Activated CD4-positive, alpha-beta T cell treated with anti-CD3 and anti-CD28 coated beads for 48 hours (primary cell): ENCODE measurements around the gene CASP10.
"Not testable (repeated sequence)": the region's sequence is repeated elsewhere in the genome, so short reads cannot be mapped to it uniquely, and the experiment has no call there.

ENCODE experiments used
- DNase-seq: peaks from one replicate; pipeline ENCODE4 v3.0.0-alpha.2; 2020

The CASP10 gene

DNA sequence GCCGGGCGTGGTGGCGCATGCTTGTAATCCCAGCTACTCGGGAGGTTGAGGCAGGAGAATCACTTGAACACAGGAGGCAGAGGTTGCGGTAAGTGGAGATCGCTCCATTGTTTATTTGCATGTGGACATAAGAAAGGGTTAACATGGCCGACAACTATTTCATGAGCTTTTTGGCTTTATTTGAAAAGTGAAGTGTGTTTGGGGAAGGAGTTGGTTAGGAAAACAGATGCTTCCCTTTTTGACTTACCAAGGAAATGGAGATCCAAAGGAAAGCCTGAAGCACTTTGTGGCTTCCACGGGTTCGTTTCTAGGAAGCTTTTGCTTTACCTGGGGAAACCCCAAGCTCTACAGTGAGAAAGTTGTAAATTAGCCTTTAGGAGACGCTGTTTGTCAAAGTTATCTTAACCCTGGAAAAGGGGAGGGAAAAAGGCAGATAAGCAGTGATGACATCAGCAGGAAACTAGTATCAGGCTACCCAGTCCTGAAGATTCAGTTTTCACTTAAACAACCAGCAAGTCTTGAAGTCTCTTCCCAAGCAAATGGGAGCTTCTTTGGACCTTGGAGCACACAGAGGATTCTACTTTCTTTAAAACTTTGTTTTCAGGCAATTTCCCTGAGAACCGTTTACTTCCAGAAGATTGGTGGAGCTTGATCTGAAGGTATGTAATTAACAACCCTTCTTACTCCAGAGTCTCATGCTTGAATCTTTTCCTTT, at the start of gene CASP10:
TSS of gene CASP10 (plus strand) at position 492 of the 715 bp plus-strand sequence. CDS start 2,637 bp downstream, outside the sequence.
- no peak for DNase-seq

GRCh38 chr2:201135386-201135785, 47.6 kb upstream of the CASP10 start:
- no peak for DNase-seq

- DNase-seq, result no peak
Measured at GRCh38 chr2:201136889-201137321, 46.0 kb upstream of the CASP10 start.

DNA sequence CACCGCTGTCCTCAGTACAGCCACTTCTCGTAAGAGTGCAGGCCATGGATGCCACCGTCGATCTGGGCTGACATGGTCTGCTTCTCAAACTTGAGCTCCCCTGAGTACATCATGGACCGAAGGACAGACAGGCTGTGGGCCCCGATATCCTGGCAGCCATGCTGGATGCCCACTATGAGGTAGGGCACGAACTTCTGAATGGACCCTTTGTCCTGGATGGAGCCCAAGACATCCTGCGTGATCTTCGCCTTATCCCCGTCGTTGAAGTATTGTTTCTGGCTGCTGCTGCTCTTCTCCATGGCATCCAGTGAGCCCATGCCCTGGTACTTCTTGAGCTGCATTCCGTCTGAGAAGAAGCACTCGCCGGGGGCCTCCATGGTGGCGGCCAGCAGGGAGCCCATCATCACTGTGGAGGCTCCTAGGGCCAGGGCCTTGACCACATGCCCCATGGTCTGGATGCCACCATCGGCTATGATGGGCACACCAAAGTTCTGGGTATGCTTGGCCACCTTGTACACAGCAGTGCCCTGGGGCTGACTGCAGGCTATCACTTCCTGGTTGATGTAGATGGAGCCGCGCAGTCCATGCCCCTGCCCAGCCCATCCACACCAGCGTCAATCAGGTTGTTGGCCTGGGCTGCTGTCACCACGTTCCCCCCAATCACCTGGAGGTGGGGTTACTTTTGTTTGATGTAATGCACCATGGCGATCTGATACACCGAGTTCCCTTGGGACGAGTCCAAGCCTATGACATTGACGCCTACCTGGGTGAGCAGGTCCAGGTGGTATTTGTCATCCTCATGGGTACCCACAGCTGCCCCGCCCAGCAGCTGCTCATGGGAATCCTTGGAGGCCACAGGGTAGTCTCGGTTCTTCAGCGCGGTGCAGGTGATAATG, 45.2 kb upstream of the CASP10 start:
- DNase-seq, result no peak

DNA sequence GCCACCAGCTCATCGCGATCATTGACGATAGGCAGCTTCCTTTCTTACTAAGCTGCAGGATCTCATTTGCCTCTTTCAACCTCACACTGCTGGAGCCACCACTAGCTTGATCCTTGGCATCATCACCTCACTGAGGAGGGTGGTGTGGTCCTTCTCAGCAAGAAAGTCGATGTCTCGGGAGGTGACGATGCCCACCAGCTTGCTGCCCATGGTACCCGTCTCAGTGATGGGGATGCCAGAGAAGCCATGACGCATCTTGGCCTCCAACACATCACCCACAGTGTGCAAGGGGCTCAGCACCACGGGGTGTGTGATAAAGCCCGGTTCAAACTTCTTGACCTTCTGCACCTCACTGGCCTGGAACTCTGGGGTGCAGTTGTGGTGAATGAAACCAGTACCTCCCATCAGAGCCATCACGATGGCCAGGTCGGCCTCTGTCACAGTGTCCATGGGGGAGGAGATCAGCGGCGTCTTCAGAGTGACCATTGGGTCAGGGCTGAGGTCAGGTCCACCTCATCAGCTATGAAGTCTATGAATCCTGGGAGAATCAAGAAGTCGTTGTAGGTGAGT, 44.5 kb upstream of the CASP10 start:
- DNase-seq, result no peak

DNA sequence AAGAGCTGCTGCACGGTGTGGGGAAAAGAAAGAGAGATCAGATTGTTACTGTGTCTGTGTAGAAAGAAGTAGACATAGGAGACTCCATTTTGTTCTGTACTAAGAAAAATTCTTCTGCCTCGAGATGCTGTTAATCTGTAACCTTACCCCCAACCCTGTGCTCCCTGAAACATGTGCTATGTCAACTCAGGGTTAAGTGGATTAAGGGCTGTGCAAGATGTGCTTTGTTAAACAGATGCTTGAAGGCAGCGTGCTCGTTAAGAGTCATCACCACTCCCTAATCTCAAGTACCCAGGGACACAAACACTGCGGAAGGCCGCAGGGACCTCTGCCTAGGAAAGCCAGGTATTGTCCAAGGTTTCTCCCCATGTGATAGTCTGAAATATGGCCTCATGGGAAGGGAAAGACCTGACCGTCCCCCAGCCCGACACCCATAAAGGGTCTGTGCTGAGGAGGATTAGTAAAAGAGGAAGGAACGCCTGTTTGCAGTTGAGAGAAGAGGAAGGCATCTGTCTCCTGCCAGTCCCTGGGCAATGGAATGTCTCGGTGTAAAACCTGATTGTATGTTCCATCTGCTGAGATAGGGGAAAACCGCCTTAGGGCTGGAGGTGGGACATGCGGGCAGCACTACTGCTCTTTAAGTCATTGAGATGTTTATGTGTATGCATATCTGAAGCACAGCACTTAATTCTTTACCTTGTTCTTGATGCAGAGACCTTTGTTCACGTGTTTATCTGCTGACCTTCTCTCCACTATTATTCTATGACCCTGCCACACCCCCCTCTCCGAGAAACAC, 43.8 kb upstream of the CASP10 start:
- DNase-seq, result not testable (repeated sequence)

GRCh38 chr2:201139836-201140604, 42.9 kb upstream of the CASP10 start:
- no peak for DNase-seq

DNA sequence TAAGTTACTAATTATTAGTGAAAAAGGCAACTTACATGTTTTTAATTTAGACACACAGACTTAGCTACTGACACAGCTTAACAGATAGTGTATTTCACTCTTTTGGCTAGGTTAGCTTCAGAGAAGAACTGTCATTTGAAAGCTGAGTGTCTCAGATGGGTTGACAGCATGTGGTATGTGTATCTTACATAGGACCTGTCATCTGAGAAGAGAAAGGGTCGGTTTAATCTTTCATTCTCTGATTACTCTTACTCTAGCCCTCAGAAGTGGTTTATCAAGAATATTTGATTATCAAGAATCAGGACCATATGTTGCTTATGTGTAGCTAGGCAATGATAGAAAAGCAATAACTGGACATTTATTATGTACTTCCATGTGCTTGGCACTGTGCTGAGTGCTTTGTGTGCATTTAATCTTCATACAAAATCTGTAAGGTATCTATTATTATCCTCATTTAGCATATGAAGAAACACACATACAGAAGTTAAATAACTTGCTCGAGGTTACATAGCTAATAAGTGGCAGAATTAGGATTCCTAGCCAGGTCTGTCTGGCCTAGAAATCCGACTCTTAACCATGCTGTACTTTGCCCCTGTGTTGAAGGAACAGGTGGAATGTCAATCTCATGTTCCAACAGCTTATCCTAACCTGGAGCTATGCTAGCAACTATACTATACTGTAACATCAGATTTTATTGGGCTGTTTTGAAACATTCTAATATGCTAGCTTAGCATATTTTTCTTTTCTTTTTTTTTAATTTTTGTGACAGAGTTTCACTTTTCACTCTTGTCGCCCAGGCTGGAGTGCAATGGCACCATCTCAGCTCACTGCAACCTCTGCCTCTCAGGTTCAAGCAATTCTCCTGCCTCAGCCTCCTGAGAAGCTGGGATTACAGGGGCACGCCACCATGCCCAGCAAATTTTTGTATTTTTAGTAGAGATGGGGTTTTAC, 38.6 kb upstream of the CASP10 start:
- no peak for DNase-seq

GRCh38 chr2:201148434-201148990, 34.4 kb upstream of the CASP10 start:
- DNase-seq, result no peak

DNA sequence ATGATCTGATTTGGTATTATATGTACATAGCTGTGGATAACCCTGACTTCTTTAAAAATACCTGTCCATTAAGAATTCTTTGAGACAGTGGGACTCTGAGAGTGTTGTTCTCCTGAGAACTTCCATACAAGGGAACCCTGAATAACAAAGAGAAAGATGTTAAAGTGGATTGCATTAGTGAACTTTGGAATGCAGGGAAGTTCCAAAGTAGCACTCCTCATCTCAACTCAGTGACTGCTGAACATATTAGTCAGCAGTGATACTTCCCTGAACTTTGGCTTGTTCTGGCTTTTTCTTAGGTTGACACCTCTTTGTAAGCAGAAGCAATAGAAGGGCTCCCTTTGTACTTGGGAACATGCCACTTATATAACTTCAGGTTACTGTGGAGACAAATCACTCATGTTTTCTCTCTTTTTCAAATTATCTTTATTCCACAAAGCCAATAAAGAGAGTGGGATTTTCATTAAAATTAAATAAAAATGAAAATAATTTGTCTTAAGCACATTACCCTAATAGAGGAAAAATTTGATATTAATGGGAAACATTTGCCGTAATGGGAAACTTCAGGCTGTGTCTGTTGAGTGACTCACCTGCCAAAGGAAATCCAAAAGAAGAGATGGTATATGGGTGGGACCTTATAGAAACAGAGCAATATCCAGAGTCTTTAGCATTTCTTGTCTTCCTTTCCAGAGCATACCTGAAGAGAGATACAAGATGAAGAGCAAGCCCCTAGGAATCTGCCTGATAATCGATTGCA, 33.7 kb upstream of the CASP10 start:
- no peak for DNase-seq

- not testable (repeated sequence) for DNase-seq
Measured at GRCh38 chr2:201149821-201150165, 33.1 kb upstream of the CASP10 start.

DNA sequence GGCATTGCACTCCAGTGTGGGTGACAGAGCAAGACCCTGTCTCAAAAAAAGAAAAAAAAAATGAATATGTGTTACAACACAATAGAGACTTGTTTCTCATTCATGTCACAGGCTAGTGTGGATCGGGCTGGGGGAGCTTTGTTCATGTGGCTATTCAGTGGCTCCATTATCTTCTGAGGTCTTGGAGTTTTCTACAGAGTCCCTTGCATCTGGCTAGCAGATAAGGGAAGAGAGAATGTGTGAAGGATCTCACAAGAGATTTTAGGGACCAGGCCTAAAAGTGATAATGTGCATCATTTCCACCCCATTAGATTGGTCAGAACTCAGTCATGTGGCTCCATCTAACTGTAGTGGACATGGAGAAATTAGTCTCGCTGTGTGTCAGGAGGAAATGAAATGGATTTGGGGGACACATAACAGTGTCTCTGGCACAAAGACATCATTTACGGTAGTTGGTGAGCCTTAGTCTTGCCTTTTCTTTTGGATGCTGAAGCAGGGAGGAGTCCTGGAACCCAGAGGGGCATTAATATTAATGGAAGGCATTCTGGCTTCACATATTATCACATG, 32.4 kb upstream of the CASP10 start:
- DNase-seq, result no peak

- DNase-seq, result no peak
Measured at GRCh38 chr2:201151127-201151981, 31.6 kb upstream of the CASP10 start.

- DNase-seq, result no peak
Measured at GRCh38 chr2:201152517-201152916, 30.4 kb upstream of the CASP10 start.

GRCh38 chr2:201152999-201153815, 29.7 kb upstream of the CASP10 start:
- no peak for DNase-seq

- DNase-seq, result no peak
Measured at GRCh38 chr2:201154615-201155399, 28.1 kb upstream of the CASP10 start.

GRCh38 chr2:201156036-201156435, 26.9 kb upstream of the CASP10 start:
- no peak for DNase-seq
